ACHN (cell line): ENCODE measurements around the gene L2HGDH.

Experiments used
- DNase-seq: peaks from one replicate; pipeline ENCODE4 v3.0.0-alpha.2; 2015
- in situ Hi-C: cut with HindIII; loops from 2 replicates; pipeline ENCODE4 v1.10.0; 2017; ENCODE audit warnings: low sequenced_read_pairs, low pct_ligation_motif_present, low pct_unique_long_range_greater_than_20kb

L2HGDH gene

DNA sequence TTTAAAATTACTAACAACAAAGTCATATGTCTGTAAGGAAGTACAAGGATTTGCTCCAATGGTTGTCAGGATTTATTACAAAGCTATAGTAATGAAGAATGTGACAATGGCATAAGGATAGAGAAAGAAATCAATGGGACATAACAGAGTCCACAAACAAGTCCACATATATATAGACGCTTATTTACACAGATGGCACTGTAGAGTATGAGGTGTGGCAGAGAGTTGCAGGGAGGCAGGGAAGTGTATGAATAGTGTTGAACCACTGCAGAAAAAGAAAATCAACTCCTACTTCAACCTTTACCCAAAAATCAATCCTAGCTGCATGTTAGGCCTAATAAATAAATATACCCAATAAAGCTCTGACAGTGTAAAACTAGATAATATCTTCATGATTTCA is 102.0 kb downstream of the L2HGDH start:
- in situ Hi-C loops, result no loop called here
- no peak for DNase-seq

- DNase-seq, result no peak
- in situ Hi-C loops, result no loop called here
Measured at GRCh38 chr14:50198499-50198898, 113.5 kb downstream of the L2HGDH start.

- no peak for DNase-seq
- in situ Hi-C loops, result no loop called here
Measured at GRCh38 chr14:50191499-50191898, 120.5 kb downstream of the L2HGDH start.
